Neuronal stem cell (in vitro differentiated cells): ENCODE measurements around the gene KRT85.

ENCODE experiments used
- DNase-seq: peaks from one replicate; pipeline ENCODE4 v3.0.0-alpha.2; 2013; ENCODE audit warnings: low spot score
- H2AFZ ChIP-seq: one replicate; pipeline ENCODE4 v1.6.1; 2013; ENCODE audit warnings: mild to moderate bottlenecking, low read length, inconsistent platforms
- H2AK5ac ChIP-seq: 2 replicates; pipeline ENCODE4 v1.6.1; 2013; ENCODE audit warnings: low read depth, mild to moderate bottlenecking, inconsistent platforms, low read length, moderate library complexity, mixed read lengths
- H2BK120ac ChIP-seq: 2 replicates; pipeline ENCODE4 v1.6.1; 2013; ENCODE audit warnings: low read depth, mild to moderate bottlenecking, inconsistent platforms, low read length, moderate library complexity, mixed read lengths
- H2BK12ac ChIP-seq: one replicate; pipeline ENCODE4 v1.6.1; 2013; ENCODE audit warnings: low read length, inconsistent platforms
- H2BK15ac ChIP-seq: 2 replicates; pipeline ENCODE4 v1.6.1; 2013; ENCODE audit warnings: mild to moderate bottlenecking, low read length, inconsistent platforms, mixed read lengths
- H2BK5ac ChIP-seq: one replicate; pipeline ENCODE4 v1.6.1; 2013; ENCODE audit warnings: inconsistent platforms, mild to moderate bottlenecking, low read length, moderate library complexity
- H3K14ac ChIP-seq: one replicate; pipeline ENCODE4 v1.6.1; 2013; ENCODE audit warnings: low read length, inconsistent platforms
- H3K18ac ChIP-seq: 2 replicates; pipeline ENCODE4 v1.6.1; 2013; ENCODE audit warnings: low read length, inconsistent platforms
- H3K23ac ChIP-seq: 2 replicates; pipeline ENCODE4 v1.6.1; 2013; ENCODE audit warnings: low read depth, mild to moderate bottlenecking, mixed read lengths, low read length, inconsistent platforms; ENCODE audit not compliant: poor library complexity
- H3K27ac ChIP-seq: replicated peaks from 3 replicates; pipeline ENCODE4 v1.5.1; 2013; ENCODE audit warnings: low read length, inconsistent platforms
- H3K27me3 ChIP-seq, 3 experiments: 2 replicates each; pipeline ENCODE4 v1.6.1; 2013; ENCODE audit warnings: low read length in 3 of 3, mild to moderate bottlenecking in 2 of 3, inconsistent platforms in 1 of 3, low read depth in 1 of 3, mixed read lengths in 1 of 3, moderate library complexity in 1 of 3; ENCODE audit not compliant: control insufficient read depth in 3 of 3, insufficient read depth in 3 of 3
- H3K36me3 ChIP-seq, 2 donors: replicated peaks in 1 of 2; 2 replicates each; pipeline ENCODE4 v1.6.1; 2013; ENCODE audit warnings: low read length in 2 of 2; ENCODE audit not compliant: control insufficient read depth in 2 of 2, insufficient read depth in 2 of 2
- H3K4ac ChIP-seq: 2 replicates; pipeline ENCODE4 v1.6.1; 2013; ENCODE audit warnings: inconsistent platforms, mild to moderate bottlenecking, low read length, moderate library complexity
- H3K4me1 ChIP-seq, 2 donors: 1 replicate in 1 of 2; 2 replicates in 1 of 2; pipeline ENCODE4 v1.6.1; 2013; ENCODE audit warnings: low read length in 2 of 2, low read depth in 1 of 2; ENCODE audit not compliant: control insufficient read depth in 2 of 2, insufficient read depth in 1 of 2
- H3K4me2 ChIP-seq: one replicate; pipeline ENCODE4 v1.6.1; 2013; ENCODE audit warnings: mild to moderate bottlenecking, low read length, inconsistent platforms; ENCODE audit not compliant: insufficient read depth, poor library complexity, severe bottlenecking
- H3K4me3 ChIP-seq, 2 donors: 2 replicates each; pipeline ENCODE4 v1.5.1; 2013; ENCODE audit warnings: low read length in 2 of 2, mild to moderate bottlenecking in 2 of 2, inconsistent platforms in 1 of 2, moderate library complexity in 1 of 2
- H3K79me1 ChIP-seq: one replicate; pipeline ENCODE4 v1.6.1; 2013; ENCODE audit warnings: low read depth, mild to moderate bottlenecking, inconsistent platforms, low read length, moderate library complexity
- H3K9ac ChIP-seq: one replicate; pipeline ENCODE4 v1.6.1; 2013; ENCODE audit warnings: mild to moderate bottlenecking, low read depth, low read length, inconsistent platforms; ENCODE audit not compliant: poor library complexity
- H3K9me3 ChIP-seq, 2 donors: replicated peaks in 1 of 2; 2 replicates each; pipeline versions ENCODE3 to v1.6.1; 2013; ENCODE audit warnings: low read length in 2 of 2, mild to moderate bottlenecking in 2 of 2, inconsistent platforms in 1 of 2, low read depth in 1 of 2, mixed read lengths in 1 of 2, moderate library complexity in 1 of 2; ENCODE audit not compliant: control insufficient read depth in 2 of 2, insufficient read depth in 1 of 2
- H4K8ac ChIP-seq: one replicate; pipeline ENCODE4 v1.6.1; 2013; ENCODE audit warnings: low read depth, mild to moderate bottlenecking, inconsistent platforms, low read length, moderate library complexity
- H4K91ac ChIP-seq: one replicate; pipeline ENCODE4 v1.6.1; 2013; ENCODE audit warnings: low read length, low read depth, mild to moderate bottlenecking, inconsistent platforms; ENCODE audit not compliant: poor library complexity
- WGBS, 2 donors: extraction: QIAGEN DNeasy Blood & Tissue Kit; methylation state at CpG; one replicate each; pipeline ENCODE4 v1.1.7; 2013; ENCODE audit warnings: missing lambda C conversion rate in 2 of 2, mixed read lengths in 1 of 2; ENCODE audit not compliant: insufficient read length in 2 of 2, insufficient replicate concordance in 1 of 2; ENCODE audit errors: extremely low coverage in 2 of 2; 5-methylcytosine and 5-hydroxymethylcytosine counted together

KRT85 gene

GRCh38 chr12:52407918-52408317, 40.6 kb upstream of the KRT85 start:
- H2AK5ac ChIP-seq: peak overlapping the region; percentile 40
- no peak overlapping the region for H3K23ac ChIP-seq
- H2BK5ac ChIP-seq: no peak overlapping the region
- no peaks in the 10 kb centered on the region for H3K79me1 ChIP-seq
- H3K14ac ChIP-seq: no peak overlapping the region
- H2BK15ac ChIP-seq: peak overlapping the region; percentile 69
- no peak overlapping the region for H4K91ac ChIP-seq
- peak overlapping the region; percentile 28 for H2BK12ac ChIP-seq
- WGBS, 2 donors: no CpG with 5 or more reads among the region's 5 CpGs
- H3K9me3 ChIP-seq: peaks cover 0 to 10% of the 10 kb centered on the region in 2 donors
- no peak overlapping the region for H2AFZ ChIP-seq
- no peak overlapping the region for H3K4me2 ChIP-seq
- H3K4me3 ChIP-seq: no peak overlapping the region
- no peak overlapping the region for H4K8ac ChIP-seq
- H2BK120ac ChIP-seq: no peak overlapping the region
- no peaks in the 10 kb centered on the region for H3K36me3 ChIP-seq
- no peak overlapping the region for H3K4ac ChIP-seq
- H3K27me3 ChIP-seq: no peaks in the 10 kb centered on the region
- H3K4me1 ChIP-seq: peaks cover 0 to 9% of the 10 kb centered on the region in 2 donors
- H3K18ac ChIP-seq: no peak overlapping the region
- no peak overlapping the region for H3K27ac ChIP-seq
- no peak for DNase-seq
- no peak overlapping the region for H3K9ac ChIP-seq

GRCh38 chr12:52405922-52406385, 38.7 kb upstream of the KRT85 start, which contains the start of gene KRT82:
TSS of gene KRT82 (minus strand) at chr12:52406335. CDS start at chr12:52406277, 58 bp downstream.
- no peak for DNase-seq
- H2BK12ac ChIP-seq: no peak within 1 kb of the TSS
- no CpG with 5 or more reads among the region's 14 CpGs for WGBS, 2 donors
- no peak within 1 kb of the TSS for H2BK15ac ChIP-seq
- no peak within 1 kb of the TSS for H3K4me3 ChIP-seq
- no peak within 1 kb of the TSS for H3K14ac ChIP-seq
- H3K9me3 ChIP-seq: peaks cover 0 to 5% of the 10 kb centered on the region in 2 donors
- H2AFZ ChIP-seq: no peak within 1 kb of the TSS
- H3K4me2 ChIP-seq: no peak within 1 kb of the TSS
- no peak within 1 kb of the TSS for H2BK5ac ChIP-seq
- H3K9ac ChIP-seq: no peak within 1 kb of the TSS
- no peaks in the 10 kb centered on the region for H3K36me3 ChIP-seq
- peaks cover 0 to under 1% of the 10 kb centered on the region in 2 donors for H3K4me1 ChIP-seq
- H3K27me3 ChIP-seq: no peaks in the 10 kb centered on the region
- H2BK120ac ChIP-seq: no peak within 1 kb of the TSS
- H3K23ac ChIP-seq: no peak within 1 kb of the TSS
- H4K91ac ChIP-seq: no peak within 1 kb of the TSS
- H4K8ac ChIP-seq: no peak within 1 kb of the TSS
- peak within 1 kb of the TSS; percentile 62 for H2AK5ac ChIP-seq
- peak within 1 kb of the TSS; percentile 26 for H3K18ac ChIP-seq
- H3K79me1 ChIP-seq: no peaks in the 10 kb centered on the region
- no peak within 1 kb of the TSS for H3K4ac ChIP-seq
- no peak within 1 kb of the TSS for H3K27ac ChIP-seq

GRCh38 chr12:52404951-52405350, 37.7 kb upstream of the KRT85 start:
- Histone ChIP-seq H3K36me3 (no peaks in the 10 kb centered on the region), H2AFZ (no peak overlapping the region), H3K27ac (no peak overlapping the region), H3K23ac (no peak overlapping the region), H3K9me3 (peaks cover 0 to 5% of the 10 kb centered on the region in 2 donors), H4K91ac (no peak overlapping the region), H2BK15ac (no peak overlapping the region), H2BK120ac (no peak overlapping the region), H3K4me2 (no peak overlapping the region), H2BK12ac (no peak overlapping the region), H3K18ac (no peak overlapping the region), H3K14ac (no peak overlapping the region), H2BK5ac (no peak overlapping the region), H3K27me3 (no peaks in the 10 kb centered on the region), H4K8ac (no peak overlapping the region), H3K9ac (no peak overlapping the region), H3K79me1 (no peaks in the 10 kb centered on the region), H3K4me1 (no peaks in the 10 kb centered on the region), H2AK5ac (no peak overlapping the region), H3K4ac (no peak overlapping the region), H3K4me3 (no peak overlapping the region)
- DNase-seq: no peak
- no CpG with 5 or more reads among the region's 3 CpGs for WGBS, 2 donors

GRCh38 chr12:52403561-52403960, 36.3 kb upstream of the KRT85 start:
- Histone ChIP-seq H3K4me2 (no peak overlapping the region), H2BK12ac (no peak overlapping the region), H3K27ac (no peak overlapping the region), H3K79me1 (no peaks in the 10 kb centered on the region), H3K9ac (no peak overlapping the region), H2BK5ac (no peak overlapping the region), H3K9me3 (peaks cover 0 to 5% of the 10 kb centered on the region in 2 donors), H3K4me1 (no peaks in the 10 kb centered on the region), H3K27me3 (no peaks in the 10 kb centered on the region), H2AFZ (no peak overlapping the region), H3K4ac (no peak overlapping the region), H3K36me3 (no peaks in the 10 kb centered on the region), H3K18ac (no peak overlapping the region), H4K8ac (no peak overlapping the region), H4K91ac (no peak overlapping the region), H3K4me3 (no peak overlapping the region), H2AK5ac (no peak overlapping the region), H3K14ac (no peak overlapping the region), H2BK15ac (no peak overlapping the region), H2BK120ac (peak overlapping the region; percentile 7), H3K23ac (no peak overlapping the region)
- no peak for DNase-seq
- WGBS, 2 donors: no CpG with 5 or more reads among the region's 9 CpGs
